Measurements from ENCODE around the gene SLC30A5. TPM values are rescaled to one million over a fixed set of nuclear protein-coding genes. Genes with fewer than 3 reads are reported as not detected.
"Not testable (repeated sequence)": the region's sequence is repeated elsewhere in the genome, so short reads cannot be mapped to it uniquely, and the experiment has no call there.

SLC30A5 gene
- total RNA-seq (2014; rRNA removed; shearing (Covaris generic)), result 67.0 and 68.3 TPM in 2 replicates
- 47.9 and 59.8 TPM in 2 replicates for polyA plus RNA-seq (2015; cell fraction: cytosol; rRNA removed)
- 40.9 and 60.4 TPM in 2 replicates for polyA plus RNA-seq (2015; cell fraction: nucleus; rRNA removed)

DNA sequence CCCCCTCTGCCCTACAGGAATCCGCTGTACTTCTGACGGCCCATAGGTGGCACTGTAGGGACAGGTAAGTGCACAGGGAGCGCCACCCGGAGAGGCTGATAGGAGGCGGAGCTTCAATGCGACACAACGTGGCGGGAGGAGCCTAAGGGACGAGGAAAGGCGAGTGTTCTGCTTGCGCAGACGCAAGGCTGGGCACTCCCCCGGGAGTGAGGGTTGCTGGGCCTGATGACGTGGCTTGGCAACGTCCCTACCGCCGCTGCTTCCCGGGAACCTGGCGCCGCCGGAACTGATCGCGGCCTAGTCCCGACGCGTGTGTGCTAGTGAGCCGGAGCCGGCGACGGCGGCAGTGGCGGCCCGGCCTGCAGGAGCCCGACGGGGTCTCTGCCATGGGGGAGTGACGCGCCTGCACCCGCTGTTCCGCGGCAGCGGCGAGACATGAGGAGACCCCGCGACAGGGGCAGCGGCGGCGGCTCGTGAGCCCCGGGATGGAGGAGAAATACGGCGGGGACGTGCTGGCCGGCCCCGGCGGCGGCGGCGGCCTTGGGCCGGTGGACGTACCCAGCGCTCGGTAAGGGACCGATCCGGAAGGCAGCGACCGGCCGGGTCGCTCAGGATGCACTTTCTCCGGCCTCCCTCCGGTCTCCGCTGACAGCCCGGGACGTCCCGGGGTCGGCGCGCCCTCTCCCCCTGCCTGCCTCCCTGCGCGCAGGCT, at the start of gene SLC30A5:
TSS of gene SLC30A5 (plus strand) at position 244 of the 712 bp plus-strand sequence. CDS start at position 486, 242 bp downstream.
- DNase-seq (ENCODE audit: low read depth, low spot score), result peak; percentile 99
- in situ Hi-C loops (cut with HindIII; ENCODE audit: low pct_unique_long_range_greater_than_20kb, low sequenced_read_pairs), result no loop called here

DNA sequence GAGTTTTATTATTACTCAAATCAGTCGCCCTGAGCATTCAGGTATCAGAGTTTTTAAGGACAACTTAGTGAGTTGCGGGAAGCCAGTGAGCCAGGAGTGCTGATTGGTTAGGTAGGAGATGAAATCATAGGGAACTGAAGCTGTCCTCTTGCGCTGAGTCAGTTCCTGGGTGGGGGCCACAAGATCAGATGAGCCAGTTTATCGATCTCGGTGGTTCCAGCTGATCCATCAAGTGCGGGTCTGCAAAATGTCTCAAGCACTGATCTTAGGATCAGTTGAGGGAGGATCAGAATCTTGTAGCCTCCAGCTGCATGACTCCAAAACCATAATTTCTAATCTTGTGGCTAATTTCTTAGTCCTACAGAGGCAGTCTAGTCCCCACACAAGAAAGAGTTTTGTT, 48.6 kb upstream of the SLC30A5 start:
- DNase-seq (ENCODE audit: low read depth, low spot score); in situ Hi-C loops (cut with HindIII; ENCODE audit: low pct_unique_long_range_greater_than_20kb, low sequenced_read_pairs): not testable (repeated sequence)

DNA sequence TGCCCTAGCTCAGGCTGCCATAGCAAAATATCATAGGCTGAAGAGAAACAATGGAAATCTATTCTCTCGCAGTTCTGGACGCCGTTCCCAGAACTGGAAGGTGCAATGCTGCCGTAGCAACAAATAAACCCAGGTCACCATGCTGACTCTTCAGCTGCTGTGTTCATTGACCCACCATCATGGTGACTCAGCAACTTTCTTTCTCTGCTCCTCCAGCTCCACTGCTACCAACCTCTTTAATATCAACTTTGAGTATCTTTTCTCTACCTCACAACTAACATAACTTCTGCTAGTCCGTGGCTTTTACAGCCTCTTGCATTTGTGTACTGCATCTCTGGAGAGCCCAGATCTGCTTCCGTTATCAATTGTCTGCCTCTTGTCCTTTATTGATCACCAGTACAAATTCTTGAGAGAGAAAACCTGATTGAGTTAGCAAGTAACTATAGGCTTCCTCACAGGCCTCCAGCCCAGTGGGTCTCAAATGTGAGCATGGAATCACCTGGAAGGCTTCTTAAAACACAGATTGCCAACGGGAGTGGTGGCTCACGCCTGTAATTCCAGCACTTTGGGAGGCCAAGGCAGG, 47.3 kb upstream of the SLC30A5 start:
- in situ Hi-C loops (cut with HindIII; ENCODE audit: low pct_unique_long_range_greater_than_20kb, low sequenced_read_pairs), result no loop called here
- peak; percentile 26 for DNase-seq (ENCODE audit: low read depth, low spot score)

DNA sequence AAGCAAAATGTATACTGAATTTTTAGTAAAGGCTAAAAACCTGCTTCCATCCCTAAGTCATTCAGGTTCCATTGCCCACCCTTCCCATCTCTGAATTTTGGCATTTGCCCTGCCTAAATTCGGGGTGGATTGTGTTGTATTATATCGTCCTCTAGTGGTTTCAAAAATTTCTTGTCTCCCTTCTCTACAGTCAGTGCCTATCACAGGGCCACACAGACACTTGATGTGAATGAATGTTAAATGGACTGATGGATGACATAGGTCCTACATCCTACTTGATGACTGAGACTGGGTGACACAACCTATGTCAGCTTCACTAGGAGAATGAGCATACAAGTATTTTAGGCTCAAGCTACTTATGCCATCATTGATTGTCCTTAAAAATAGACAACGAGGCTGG, 45.6 kb upstream of the SLC30A5 start:
- peak; percentile 53 for DNase-seq (ENCODE audit: low read depth, low spot score)
- in situ Hi-C loops (cut with HindIII; ENCODE audit: low pct_unique_long_range_greater_than_20kb, low sequenced_read_pairs), result no loop called here

DNA sequence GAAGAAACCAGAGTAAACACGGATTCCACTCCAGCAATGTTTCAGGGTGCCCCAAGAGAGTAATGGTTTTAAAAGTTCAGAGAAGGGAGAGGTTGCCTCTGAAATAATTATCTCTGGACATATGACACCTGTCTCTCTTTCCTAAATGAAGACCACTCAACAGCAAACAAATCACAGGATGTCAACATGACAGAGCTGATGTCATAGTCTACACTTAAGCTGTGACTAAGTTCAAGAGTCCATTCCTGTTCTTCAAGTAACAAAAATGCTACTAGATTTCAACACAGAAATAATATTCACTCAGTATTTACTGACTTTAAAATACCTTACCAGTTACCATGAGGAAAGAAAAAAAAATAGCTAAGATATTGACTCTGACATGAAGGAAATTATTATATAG, 44.7 kb upstream of the SLC30A5 start:
- no peak for DNase-seq (ENCODE audit: low read depth, low spot score)
- in situ Hi-C loops (cut with HindIII; ENCODE audit: low pct_unique_long_range_greater_than_20kb, low sequenced_read_pairs), result no loop called here

DNA sequence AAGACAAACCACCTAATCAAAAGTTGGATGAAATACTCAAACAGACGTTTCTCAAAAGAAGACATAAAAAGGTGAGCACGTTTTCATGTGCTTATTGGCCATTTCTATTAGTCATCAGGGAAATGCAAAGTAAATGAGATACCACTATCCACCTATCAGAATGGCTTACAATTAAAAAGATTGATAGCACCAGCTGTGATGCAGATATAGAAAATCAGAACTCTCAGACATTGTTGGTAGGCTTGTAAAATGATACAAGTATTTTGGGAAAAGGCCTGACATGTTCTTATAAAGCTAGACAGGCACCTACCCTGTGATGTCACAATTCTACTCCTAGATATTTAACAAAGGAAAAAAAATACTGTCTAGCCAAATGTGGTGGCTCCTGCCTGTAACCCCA, 44.0 kb upstream of the SLC30A5 start:
- in situ Hi-C loops (cut with HindIII; ENCODE audit: low pct_unique_long_range_greater_than_20kb, low sequenced_read_pairs), result no loop called here
- no peak for DNase-seq (ENCODE audit: low read depth, low spot score)

DNA sequence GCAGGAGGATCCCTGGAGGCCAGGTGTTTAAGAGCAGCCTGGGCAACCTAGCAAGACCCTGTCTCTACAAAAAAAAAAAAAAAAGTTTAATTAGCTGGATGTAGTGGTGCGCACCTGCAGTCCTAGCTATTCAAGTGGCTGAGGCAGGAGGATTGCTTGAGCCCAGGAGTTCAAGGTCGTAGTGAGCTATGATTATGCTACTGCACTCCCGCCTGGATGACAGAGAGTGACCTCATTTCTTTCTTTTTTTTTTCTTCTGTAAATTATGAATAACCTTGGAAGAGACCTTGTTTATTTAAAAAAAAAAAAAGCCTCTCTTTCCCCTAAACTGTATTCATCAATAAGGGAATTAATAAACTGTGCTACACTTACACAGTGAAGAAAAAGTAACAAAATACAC, 43.6 kb upstream of the SLC30A5 start:
- no peak for DNase-seq (ENCODE audit: low read depth, low spot score)
- in situ Hi-C loops (cut with HindIII; ENCODE audit: low pct_unique_long_range_greater_than_20kb, low sequenced_read_pairs), result no loop called here

DNA sequence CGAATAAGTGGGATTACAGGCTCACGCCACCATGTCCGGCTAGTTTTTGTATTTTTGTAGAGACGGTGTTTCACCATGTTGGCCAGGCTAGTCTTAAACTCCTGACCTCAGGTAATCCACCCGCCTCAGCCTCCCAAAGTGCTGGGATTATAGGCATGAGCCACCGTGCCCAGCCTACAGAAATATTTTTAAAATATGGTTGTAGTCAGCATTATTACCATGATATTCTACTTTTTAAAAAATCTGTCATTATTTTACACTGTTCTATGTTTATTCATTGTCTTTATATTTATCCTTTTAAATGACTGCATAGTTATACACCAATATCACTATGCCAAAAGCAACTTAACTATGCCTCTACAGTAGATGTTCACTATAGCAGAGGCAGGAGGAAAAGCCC, 41.6 kb upstream of the SLC30A5 start:
- DNase-seq (ENCODE audit: low read depth, low spot score), result no peak
- in situ Hi-C loops (cut with HindIII; ENCODE audit: low pct_unique_long_range_greater_than_20kb, low sequenced_read_pairs), result no loop called here

DNA sequence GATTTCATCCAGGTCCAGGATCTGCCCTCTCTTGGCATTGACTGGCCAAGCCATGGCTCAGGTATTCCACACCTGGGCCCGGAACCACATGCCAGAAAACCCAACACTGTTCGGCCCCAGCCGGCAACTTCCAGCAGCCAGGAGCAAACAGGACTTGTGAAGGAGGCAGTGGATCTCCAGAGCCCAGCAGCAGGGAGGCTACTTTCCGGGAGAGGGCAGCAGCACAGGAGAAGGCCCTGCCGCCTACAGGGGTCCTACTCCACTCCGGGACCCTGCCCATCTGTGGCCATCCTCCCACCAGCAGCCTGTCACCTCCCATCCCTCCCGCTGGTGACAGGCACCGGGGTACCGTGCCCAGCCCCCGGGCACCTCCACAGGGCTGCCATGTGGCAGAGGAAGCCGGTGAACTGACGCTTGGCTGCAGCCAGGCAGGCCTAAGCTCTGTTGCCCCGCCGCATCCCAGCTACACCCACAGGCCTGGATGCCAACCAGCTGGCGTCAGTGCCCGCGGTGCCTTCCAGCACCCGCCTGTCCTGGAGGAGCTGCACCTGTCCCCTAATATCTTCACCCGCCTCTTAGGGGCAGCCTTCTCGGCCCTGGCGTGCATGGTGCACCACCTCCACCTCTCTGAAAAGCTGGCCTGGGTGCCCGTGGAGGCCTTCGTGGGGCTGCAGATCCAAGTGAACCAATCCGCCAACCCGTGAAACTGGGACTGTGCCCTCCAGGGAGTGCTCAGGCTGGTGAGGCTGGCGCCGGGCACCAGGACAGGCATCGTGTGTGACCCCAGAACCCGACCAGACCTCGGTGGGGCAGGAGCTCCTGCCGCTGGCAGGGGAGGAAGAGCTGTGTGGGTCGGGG, 18.9 kb upstream of the SLC30A5 start:
- no peak for DNase-seq (ENCODE audit: low read depth, low spot score)
- in situ Hi-C loops (cut with HindIII; ENCODE audit: low pct_unique_long_range_greater_than_20kb, low sequenced_read_pairs), result no loop called here

DNA sequence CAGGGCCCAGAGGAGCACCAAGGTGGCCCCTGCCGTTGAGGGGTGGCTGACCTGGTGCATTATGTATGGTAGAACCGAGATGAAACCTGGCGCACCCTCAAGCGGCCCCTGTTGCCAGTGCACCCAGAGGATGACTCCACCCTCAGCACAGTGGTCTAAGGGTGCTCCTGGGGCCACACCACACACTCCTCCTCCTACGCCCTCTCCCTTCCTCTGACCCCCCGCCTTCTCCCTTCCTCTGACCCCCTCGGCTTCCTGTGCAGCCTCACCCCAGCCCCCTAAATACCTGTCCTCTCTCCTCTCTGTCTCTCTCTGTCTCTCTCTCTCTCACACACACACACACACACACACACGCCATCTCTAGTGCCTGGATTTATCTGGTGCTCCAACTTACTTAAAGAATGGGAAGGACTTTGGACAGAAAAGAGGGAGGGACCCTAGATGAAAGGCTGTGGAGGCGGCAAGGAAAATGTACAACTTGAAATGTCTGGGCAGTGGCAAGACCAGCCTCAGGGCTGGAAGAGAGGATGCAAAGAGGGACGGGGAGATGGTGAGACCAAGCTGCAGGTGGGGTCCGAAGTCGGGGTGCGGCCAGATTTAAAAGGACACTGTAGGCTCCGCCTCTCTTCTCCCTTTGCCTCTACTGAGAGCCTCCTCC, 18.2 kb upstream of the SLC30A5 start:
- no peak for DNase-seq (ENCODE audit: low read depth, low spot score)
- in situ Hi-C loops (cut with HindIII; ENCODE audit: low pct_unique_long_range_greater_than_20kb, low sequenced_read_pairs), result no loop called here

DNA sequence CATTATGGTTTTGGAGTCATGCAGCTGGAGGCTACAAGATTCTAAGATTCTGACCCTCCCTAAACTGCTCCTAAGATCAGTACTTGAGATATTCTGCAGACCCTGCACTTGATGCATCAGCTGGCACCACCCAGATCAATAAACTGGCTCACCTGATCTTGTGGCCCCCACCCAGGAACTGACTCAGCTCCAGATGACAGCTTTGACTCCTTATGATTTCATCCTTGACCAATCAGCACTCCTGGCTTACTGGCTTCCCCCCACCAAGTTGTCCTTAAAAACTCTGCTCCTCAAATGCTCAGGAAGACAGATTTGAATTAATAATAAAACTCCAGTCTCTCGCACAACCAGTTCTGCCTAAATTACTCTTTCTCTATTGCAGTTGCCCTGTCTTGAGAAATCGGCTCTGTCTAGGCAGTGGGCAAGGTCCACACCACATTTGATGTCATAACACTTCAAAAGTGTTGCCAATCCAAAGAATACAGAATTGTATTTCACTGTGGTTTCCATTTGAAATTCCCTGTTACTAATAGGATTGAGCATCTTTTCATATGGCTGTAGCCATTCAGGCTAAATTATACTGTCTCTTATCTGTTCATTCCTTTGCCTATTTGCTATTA, 14.8 kb upstream of the SLC30A5 start:
- DNase-seq (ENCODE audit: low read depth, low spot score), result no peak
- in situ Hi-C loops (cut with HindIII; ENCODE audit: low pct_unique_long_range_greater_than_20kb, low sequenced_read_pairs), result no loop called here

DNA sequence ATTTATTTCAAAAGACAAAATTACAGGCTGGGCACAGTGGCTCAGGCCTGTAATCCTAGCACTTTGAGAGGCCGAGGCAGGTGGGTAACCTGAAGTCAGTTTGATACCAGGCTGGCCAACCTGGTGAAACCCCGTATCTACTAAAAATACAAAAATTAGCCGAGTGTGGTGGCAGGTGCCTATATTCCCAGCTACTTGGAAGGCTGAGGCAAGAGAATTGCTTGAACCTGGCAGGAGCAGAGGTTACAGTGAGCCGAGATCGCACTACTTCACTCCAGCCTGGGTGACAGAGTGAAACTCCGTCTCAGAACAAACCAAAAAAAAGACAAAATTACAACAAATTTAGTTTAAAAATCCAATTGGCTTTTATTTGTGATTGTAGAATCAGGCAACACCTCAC, 14.3 kb upstream of the SLC30A5 start:
- DNase-seq (ENCODE audit: low read depth, low spot score), result no peak
- in situ Hi-C loops (cut with HindIII; ENCODE audit: low pct_unique_long_range_greater_than_20kb, low sequenced_read_pairs), result no loop called here

DNA sequence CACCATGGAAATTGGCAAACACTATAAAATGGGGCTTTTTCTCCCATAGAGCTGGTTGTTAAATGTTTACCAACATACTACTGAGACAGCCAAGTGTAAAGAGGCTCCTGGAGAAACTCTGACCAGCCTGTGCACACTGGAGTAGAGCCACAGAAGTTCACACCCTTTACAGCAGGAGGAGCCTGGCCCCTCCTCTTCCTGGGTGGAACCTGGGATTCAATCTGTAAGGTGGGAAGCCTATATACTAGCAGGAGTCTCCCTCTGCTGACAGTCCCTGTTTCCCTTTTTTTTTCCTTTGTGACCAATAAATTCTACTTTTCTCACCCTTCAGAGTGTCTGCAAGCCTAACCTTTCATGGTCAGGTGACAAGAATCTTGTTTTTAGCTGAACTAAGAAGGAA, 10.4 kb upstream of the SLC30A5 start:
- in situ Hi-C loops (cut with HindIII; ENCODE audit: low pct_unique_long_range_greater_than_20kb, low sequenced_read_pairs), result no loop called here
- DNase-seq (ENCODE audit: low read depth, low spot score), result peak; percentile 62

DNA sequence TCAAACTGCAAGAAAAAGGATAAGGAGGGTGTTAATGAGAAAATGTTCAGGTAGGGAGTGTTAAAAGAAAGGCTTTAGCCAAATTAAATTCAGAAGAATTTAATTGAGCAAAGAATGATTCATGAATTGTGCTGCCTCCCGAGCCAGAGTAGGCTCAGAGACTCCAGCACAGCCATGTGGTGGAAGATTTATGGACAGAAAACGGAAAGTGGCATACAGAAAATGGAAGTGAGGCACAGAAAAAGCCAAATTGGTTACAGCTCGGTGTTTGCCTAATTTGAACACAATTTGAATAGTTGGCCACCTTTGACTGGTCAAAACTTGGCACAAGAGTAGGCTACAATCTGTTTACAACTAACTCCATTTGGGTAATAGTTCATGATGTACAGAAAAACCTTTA, 9.6 kb upstream of the SLC30A5 start:
- in situ Hi-C loops (cut with HindIII; ENCODE audit: low pct_unique_long_range_greater_than_20kb, low sequenced_read_pairs), result no loop called here

DNA sequence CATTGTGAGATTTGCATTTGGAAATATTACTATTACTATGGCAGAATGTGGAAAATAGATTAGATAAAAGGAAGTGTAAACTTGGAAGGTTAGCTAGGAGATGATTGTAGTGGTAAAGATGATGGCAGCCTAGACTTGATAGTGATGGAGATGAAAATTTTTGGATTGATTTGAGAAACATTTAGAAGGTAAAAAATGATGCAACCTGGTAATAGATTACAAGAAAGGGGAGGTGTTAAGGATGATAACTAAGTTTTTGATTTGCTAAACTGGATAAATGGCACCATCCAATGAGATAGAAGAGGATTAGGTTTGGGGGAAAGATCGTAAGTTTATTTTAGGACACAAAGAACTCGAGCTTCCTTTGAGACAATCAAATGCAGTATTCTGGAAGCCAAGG, 8.9 kb upstream of the SLC30A5 start:
- in situ Hi-C loops (cut with HindIII; ENCODE audit: low pct_unique_long_range_greater_than_20kb, low sequenced_read_pairs), result no loop called here
- DNase-seq (ENCODE audit: low read depth, low spot score), result no peak

More for the DNA sequence above, 9.6 kb upstream of the SLC30A5 start:
- no peak for DNase-seq (ENCODE audit: low read depth, low spot score)

DNA sequence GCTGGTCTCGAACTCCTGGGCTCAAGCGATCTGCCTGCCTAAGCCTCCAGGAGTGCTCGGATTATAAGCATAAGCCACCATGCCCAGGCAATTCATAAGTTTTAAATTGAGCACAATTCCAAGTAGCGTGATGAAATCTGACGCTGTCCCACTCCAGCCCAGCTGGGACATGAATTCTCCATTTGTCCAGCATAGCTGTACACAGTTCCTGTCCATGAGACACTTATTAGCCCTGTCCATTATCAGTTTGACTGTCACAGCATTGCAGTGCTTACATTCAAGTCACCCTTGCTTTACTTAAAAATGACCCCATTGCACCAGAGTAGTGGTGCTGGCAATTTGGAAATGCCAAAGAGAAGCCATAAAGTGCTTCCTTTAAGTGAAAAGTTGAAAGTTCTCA, 7.6 kb upstream of the SLC30A5 start:
- in situ Hi-C loops (cut with HindIII; ENCODE audit: low pct_unique_long_range_greater_than_20kb, low sequenced_read_pairs), result no loop called here
- DNase-seq (ENCODE audit: low read depth, low spot score), result no peak

DNA sequence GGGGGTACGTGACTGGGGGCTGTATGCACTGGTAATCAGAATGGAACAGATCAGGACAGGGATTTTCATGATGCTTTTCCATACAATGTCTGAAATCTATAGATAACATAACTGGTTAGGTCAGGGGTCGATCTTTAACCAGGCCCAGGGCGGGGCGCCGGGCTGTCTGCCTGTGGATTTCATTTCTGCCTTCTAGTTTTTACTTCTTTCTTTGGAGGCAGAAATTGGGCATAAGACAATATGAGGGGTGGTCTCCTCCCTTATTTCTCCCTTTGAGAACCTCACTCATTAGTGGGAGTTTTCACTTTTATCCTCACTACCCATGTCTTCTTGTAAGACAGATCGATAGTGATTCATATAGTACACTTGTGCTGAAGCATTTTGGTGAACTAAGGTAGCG, 5.8 kb upstream of the SLC30A5 start:
- in situ Hi-C loops (cut with HindIII; ENCODE audit: low pct_unique_long_range_greater_than_20kb, low sequenced_read_pairs); DNase-seq (ENCODE audit: low read depth, low spot score): not testable (repeated sequence)

Data from SK-MEL-5 (cell line).